ENCODE measurements around the gene GH1.
A peak's percentile ranks its signal among the peaks of the same experiment; 100 is the strongest.

The GH1 gene

DNA sequence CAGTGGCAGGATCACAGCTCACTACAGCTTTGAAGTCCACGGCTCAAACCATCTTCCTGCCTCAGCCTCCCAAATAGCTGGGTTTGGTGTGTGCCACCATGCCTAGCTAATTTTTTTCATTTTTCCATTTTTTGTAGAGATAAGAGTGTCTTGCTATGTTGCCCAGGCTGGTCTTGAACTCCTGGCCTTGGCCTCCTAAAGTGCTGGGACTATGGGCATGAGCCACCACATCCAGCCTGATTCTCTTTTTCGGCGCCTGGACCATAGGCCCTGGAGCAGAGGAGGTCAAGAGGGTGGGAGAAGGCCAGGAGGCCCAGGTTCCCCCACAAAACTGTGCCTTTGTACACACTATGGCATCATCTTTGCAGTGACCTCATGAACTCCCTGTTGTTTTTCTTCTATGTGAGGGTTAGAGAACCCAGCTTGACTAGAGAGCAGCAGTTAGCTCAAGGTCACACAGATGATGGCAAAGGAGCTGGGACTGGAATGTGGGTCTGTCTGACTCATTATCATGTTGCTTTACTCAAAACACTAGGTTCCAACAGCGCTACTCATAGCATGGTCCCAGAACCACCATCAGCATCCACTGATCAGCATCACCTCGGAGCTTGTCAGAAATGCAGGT is 37.8 kb upstream of the GH1 start:
- Histone ChIP-seq H4K20me1 (no peaks in the 10 kb centered on the region), H3K36me3 (no peaks in the 10 kb centered on the region), H3K4me1 (peaks cover 17 to 73% (median 57%) of the 10 kb centered on the region in 10 experiments), H3K9me3 (replicated peaks in 1 of 11) (no peaks in the 10 kb centered on the region), H3K4me3 (no peak overlapping the region), H3K4me2 (no peak overlapping the region), H3K27me3 (no peaks in the 10 kb centered on the region), H3K27ac (no peak overlapping the region), H3K9ac (no peak overlapping the region)
- TF ChIP-seq Cebpa-rat (IDR thresholded peaks at IDR 0.05): no peak

DNA sequence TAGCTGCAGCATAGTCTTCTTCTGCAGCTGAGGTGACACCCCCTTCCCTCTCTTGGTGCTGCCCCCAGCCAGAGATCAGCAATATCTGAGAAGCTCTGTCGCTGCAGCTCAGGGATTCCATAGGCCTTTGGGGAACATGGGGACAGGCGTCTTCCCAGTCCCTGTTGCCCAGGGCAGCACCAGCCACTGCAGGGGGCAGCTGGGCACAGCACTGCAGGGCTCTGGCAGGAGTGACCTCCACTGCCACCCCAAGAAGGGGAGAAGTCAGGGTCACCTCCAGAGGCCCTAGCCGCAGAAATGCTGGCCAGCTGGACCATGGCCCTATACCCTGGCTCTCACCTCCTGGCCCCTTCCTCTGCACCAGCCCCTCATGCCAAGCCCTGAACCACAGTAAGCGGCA is 37.2 kb upstream of the GH1 start:
- H3K4me2 ChIP-seq: no peak overlapping the region
- H4K20me1 ChIP-seq: no peaks in the 10 kb centered on the region
- no peak overlapping the region for H3K9ac ChIP-seq
- peaks cover 17 to 73% (median 57%) of the 10 kb centered on the region in 10 experiments for H3K4me1 ChIP-seq
- H3K9me3 ChIP-seq (replicated peaks in 1 of 11): no peaks in the 10 kb centered on the region
- no peaks in the 10 kb centered on the region for H3K27me3 ChIP-seq
- TF ChIP-seq Cebpa-rat (IDR thresholded peaks at IDR 0.05): no peak
- H3K36me3 ChIP-seq: no peaks in the 10 kb centered on the region
- H3K4me3 ChIP-seq: no peak overlapping the region
- H3K27ac ChIP-seq: no peak overlapping the region

DNA sequence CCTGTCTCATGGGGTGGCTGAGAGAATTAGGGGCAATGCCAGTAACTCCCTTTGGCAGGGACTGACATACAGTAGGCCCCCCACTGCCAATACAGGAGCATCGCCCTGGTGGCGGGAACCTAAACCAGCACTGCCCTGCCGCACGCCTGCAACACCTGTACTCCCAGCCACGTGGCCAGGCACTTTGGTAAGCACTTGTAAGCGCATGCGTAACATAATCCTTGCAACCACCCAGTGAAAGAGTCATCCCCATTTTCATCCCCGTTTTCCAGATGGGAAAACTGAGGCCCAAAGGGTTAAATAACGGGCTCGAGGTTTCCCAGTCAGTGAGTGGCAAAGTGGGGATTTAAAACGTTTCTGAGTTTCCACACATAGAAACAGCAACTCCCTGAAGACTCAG is 36.6 kb upstream of the GH1 start:
- Histone ChIP-seq H3K4me3 (no peak overlapping the region), H3K9me3 (replicated peaks in 1 of 11) (no peaks in the 10 kb centered on the region), H3K27ac (no peak overlapping the region), H3K36me3 (no peaks in the 10 kb centered on the region), H3K9ac (no peak overlapping the region), H3K27me3 (no peaks in the 10 kb centered on the region), H4K20me1 (no peaks in the 10 kb centered on the region), H3K4me1 (peaks cover 11 to 73% (median 57%) of the 10 kb centered on the region in 10 experiments), H3K4me2 (peak overlapping the region in 4 of 11 experiments; percentile 88 to 100 (median 93); a peak in 6 of 22 replicates)
- no peak for TF ChIP-seq Cebpa-rat (IDR thresholded peaks at IDR 0.05)

DNA sequence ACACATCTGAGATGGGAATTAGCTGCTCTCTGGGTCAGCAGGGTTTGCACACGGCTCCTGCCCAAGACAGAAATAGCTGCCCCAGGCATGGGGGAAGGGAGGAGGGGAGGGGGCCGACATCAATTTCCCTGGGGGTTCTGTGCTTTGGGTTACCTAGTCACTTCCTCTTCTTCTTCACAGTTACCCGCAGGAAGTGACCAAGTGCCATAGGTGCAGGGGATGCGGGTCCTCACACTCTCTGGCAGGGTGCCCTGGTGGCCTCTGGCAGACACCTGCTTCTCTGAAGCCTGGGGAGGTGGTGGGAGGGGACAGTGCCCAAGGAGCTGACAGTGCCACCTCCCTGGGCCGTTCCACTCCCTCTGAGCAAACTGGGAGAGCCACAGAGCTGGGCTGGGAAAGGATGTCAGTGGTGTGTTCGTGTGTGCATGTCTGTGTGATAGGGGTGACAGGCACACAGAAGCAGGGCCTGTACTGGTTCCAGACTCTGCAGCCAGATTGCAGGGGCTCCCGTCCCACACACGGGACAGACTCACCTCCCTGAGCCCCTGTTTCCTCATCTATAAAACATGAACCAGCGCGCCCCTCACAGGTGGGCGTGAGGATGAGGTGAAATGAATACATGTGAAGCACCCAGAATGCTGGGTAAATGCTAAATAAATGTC is 35.9 kb upstream of the GH1 start:
- Histone ChIP-seq H3K4me3 (peak overlapping the region in 1 of 10 experiments; percentile 5; a peak in 2 of 20 replicates), H3K4me1 (peaks cover 9 to 73% (median 57%) of the 10 kb centered on the region in 10 experiments), H3K4me2 (peak overlapping the region; percentile 35 to 100 (median 75); a peak in 21 of 22 replicates), H3K36me3 (no peaks in the 10 kb centered on the region), H3K27me3 (no peaks in the 10 kb centered on the region), H3K9me3 (replicated peaks in 1 of 11) (no peaks in the 10 kb centered on the region), H4K20me1 (no peaks in the 10 kb centered on the region), H3K9ac (peak overlapping the region in 5 of 11 experiments; percentile 5 to 64 (median 46); a peak in 7 of 22 replicates), H3K27ac (peak overlapping the region in 7 of 11 experiments; percentile 5 to 58 (median 23); a peak in 9 of 22 replicates)
- no peak for TF ChIP-seq Cebpa-rat (IDR thresholded peaks at IDR 0.05)

DNA sequence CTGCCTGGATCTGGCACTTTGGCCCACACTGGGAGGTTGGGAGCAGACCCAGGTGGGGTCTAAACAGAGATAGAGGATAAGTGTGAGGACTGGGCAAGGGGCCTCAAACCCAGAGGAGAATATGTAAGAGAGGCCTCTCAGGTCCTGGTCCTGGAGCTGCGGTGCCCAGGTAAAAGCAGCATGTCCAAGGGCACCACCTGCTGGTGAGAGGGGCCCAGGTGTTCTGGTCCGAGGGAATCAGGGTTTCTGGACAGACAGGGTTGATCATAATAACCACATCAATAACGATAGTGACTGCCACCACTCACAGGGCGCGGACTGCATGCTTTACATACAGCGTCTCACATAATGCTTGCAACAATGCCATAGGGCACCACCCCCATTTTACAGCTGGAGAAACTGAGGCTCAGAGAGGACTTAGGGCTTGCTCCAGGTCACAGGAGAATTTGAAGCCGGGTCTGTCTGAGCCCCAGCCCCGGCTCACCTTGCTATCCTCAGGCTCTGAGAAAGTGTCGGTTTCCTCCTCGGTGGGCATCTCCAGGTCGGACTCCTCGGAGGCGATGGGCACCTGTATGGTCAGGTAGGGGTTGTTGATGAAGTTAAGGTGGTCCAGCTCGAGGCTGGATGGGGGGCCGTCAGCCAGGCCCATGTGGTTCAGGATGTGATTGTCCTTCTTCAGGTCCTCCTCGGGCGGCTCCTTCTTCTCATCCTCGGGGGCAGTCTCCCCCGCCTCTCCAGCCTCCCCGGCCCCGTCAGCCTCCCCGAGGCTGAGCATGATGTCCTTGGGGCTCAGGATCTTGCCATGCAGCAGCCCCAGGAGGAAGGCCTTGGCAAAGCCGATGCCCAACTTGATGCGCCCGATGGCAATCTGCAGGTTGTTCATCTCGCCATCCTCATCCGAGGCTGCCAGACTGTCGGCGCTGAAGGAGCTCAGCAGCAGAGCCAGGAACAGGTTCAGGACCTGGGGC is 32.6 kb upstream of the GH1 start:
- Histone ChIP-seq H3K9ac (peak overlapping the region in 3 of 11 experiments; percentile 19 to 50 (median 46); a peak in 3 of 22 replicates), H3K27me3 (no peaks in the 10 kb centered on the region), H3K4me1 (peaks cover 14 to 100% (median 89%) of the 10 kb centered on the region in 10 experiments), H3K4me3 (no peak overlapping the region), H4K20me1 (no peaks in the 10 kb centered on the region), H3K36me3 (no peaks in the 10 kb centered on the region), H3K4me2 (peak overlapping the region in 8 of 11 experiments; percentile 65 to 100 (median 88); a peak in 12 of 22 replicates), H3K9me3 (replicated peaks in 1 of 11) (no peaks in the 10 kb centered on the region), H3K27ac (peak overlapping the region in 1 of 11 experiments; percentile 21; a peak in 2 of 22 replicates)
- no peak for TF ChIP-seq Cebpa-rat (IDR thresholded peaks at IDR 0.05)

DNA sequence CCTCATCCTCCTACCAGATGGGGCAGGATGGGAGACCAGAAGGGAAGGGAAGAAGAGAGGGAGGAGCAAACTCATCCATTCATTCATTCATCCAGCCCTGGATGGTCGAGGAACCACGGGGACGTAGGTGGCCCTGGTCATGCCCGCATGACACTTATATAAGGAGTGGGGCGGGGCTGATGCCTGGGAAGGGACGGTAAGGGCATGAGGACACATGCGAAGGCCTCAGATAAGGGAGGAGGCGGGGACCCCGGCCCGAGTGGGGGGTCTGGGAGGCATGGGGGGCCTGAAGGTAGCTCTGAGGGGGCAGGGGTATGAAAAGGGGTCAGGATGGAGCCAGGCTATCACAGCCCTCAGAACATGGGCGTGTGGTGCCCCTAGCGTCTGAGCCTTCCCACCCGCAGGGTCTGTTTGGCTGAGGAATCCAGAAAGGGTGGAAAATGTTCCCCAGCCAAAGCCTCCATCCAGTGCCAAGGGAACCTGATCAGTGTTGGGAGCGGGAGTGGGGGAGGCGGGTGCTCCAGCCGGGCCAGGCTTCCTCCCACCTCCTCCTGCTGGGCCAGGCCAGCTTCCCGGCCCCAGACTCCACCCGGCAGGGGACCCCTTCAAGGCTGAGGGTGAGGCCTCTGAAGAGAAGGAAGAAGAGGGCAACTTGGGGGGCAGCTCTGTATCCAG is 31.1 kb upstream of the GH1 start:
- peak overlapping the region; percentile 21 to 100 (median 67); a peak in 20 of 22 replicates for H3K4me2 ChIP-seq

DNA sequence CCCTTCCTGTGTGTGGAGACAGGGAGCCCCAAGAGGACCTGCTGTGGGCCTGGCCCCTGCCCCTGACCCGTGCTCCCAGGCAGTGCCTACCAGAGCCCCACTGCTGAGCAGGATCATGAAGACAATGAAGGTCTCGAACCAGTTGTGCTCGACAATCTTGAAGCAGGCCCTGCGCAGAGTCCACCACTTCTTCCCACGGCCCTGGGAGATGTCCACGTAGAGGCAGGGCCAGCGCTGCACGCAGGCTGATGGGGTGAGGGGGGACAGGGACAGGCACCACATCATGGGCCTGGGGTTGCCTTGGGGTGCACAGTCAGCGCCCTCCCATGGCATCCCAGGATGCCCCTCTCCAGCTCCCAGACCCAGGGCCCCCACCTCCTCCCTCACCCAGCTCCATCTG is 29.9 kb upstream of the GH1 start:
- H3K4me3 ChIP-seq: no peak overlapping the region
- H3K9ac ChIP-seq: peak overlapping the region in 1 of 11 experiments; percentile 4; a peak in 1 of 22 replicates
- H4K20me1 ChIP-seq: no peaks in the 10 kb centered on the region
- no peak for TF ChIP-seq Cebpa-rat (IDR thresholded peaks at IDR 0.05)
- H3K27ac ChIP-seq: no peak overlapping the region
- H3K4me2 ChIP-seq: peak overlapping the region in 8 of 11 experiments; percentile 0 to 100 (median 85); a peak in 13 of 22 replicates
- H3K36me3 ChIP-seq: no peaks in the 10 kb centered on the region
- H3K27me3 ChIP-seq: no peaks in the 10 kb centered on the region
- H3K4me1 ChIP-seq: peaks cover 11 to 94% (median 88%) of the 10 kb centered on the region in 10 experiments
- H3K9me3 ChIP-seq (replicated peaks in 1 of 11): no peaks in the 10 kb centered on the region

More for the DNA sequence above, 31.1 kb upstream of the GH1 start:
- Histone ChIP-seq H3K4me3 (no peak overlapping the region), H3K9ac (peak overlapping the region in 3 of 11 experiments; percentile 18 to 46 (median 37); a peak in 6 of 22 replicates), H3K27me3 (no peaks in the 10 kb centered on the region), H3K4me1 (peaks cover 20 to 100% (median 98%) of the 10 kb centered on the region in 10 experiments), H3K36me3 (no peaks in the 10 kb centered on the region), H4K20me1 (no peaks in the 10 kb centered on the region), H3K27ac (no peak overlapping the region), H3K9me3 (replicated peaks in 1 of 11) (no peaks in the 10 kb centered on the region)
- no peak for TF ChIP-seq Cebpa-rat (IDR thresholded peaks at IDR 0.05)

DNA sequence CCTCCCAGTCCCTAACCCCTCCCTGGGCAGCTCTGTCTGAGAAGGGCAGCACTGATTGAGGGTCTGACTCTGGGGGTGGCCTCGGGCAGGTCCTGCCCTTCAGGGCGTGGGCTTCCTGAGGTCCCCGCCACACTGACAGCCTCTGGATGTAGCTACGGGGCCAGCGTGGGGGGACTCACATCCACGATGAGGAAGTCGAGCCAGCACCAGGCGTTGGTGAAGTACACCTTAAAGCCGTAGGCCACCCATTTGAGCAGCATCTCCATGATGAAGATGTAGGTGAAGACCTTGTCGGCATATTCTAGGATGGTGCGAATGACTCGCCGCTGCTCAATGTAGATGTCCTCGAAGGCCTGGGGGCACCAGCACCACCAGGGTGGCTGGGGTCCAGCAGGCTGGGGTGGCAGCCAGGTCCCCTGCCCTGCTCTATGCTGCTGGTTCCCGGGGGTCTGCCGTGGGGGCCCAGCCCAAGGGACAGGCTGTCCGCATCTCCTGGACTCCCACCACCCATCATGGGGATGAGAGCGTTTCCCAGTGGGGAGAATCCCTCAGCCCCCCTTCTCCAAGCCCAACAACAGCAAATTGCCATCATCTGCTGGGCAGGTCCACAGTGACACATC is 29.2 kb upstream of the GH1 start:
- Histone ChIP-seq H3K4me3 (no peak overlapping the region), H3K4me1 (peaks cover 11 to 87% (median 81%) of the 10 kb centered on the region in 10 experiments), H4K20me1 (no peaks in the 10 kb centered on the region), H3K4me2 (peak overlapping the region in 8 of 11 experiments; percentile 0 to 100 (median 85); a peak in 11 of 22 replicates), H3K9ac (peak overlapping the region in 1 of 11 experiments; percentile 44; a peak in 2 of 22 replicates), H3K27ac (no peak overlapping the region; a peak in 1 of 22 replicates), H3K27me3 (no peaks in the 10 kb centered on the region), H3K36me3 (no peaks in the 10 kb centered on the region), H3K9me3 (replicated peaks in 1 of 11) (no peaks in the 10 kb centered on the region)
- no peak for TF ChIP-seq Cebpa-rat (IDR thresholded peaks at IDR 0.05)

Data from BLaER1 treated with 17β-estradiol and CSF1 and Interleukin-3, amounts not matched to agents 10 nM and 100 nM (cell line).